Activated T-cell treated with anti-CD3 and anti-CD28 coated beads for 48 hours (primary cell): ENCODE results near the gene SPRR2E.
"Not testable (repeated sequence)": the region's sequence is repeated elsewhere in the genome, so short reads cannot be mapped to it uniquely, and the experiment has no call there.

ENCODE experiments used
- DNase-seq: peaks from one replicate; pipeline ENCODE4 v3.0.0-alpha.2; 2020; ENCODE audit warnings: low read depth

The SPRR2E gene

GRCh38 chr1:153094426-153094825 lies at the start of gene SPRR2E:
SPRR2E (minus strand) TSS chr1:153094526; CDS start chr1:153093751, 775 bp downstream.
- no peak for DNase-seq

DNA sequence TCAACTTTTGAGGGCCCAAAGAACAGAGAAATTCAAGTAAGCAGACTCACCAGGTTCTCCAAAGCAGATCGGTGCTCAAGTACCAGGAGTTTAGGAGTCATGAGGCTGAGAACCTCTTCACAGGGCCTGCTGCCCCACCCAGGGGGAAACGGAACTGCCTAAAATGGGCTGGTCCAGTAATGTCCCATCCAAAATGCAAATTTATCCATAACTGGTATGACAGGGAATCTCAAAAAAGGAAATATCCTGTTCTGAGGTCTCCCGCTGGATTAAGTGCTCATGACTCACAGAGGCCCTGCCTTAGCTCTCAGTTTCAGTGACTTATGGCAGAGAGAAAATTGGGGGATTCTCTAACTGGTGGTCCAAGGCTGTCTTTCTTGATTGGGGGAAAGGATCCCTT lies 47.1 kb upstream of the SPRR2E start:
- DNase-seq, result no peak

GRCh38 chr1:153140484-153140883 lies 46.2 kb upstream of the SPRR2E start:
- DNase-seq, result no peak

GRCh38 chr1:153133743-153134142 lies 39.4 kb upstream of the SPRR2E start:
- no peak for DNase-seq

- DNase-seq, result no peak
Observed at GRCh38 chr1:153133267-153133666, 38.9 kb upstream of the SPRR2E start.

DNA sequence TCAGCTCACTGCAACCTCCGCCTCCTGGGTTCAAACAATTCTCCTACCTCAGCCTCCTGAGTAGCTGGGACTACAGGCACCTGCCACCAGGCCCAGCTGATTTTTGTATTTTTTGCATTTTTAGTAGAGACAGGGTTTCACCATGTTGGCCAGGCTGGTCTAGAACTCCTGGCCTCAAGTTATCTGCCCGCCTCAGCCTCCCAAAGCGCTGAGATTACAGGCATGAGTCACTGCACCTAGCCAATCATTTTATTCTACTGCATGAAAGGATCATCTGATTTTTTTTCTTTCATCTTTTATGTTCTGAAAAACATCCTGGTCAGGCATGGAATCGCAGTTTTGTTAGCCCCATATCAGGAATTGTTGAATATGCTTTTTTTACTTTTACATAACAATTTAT lies 34.4 kb upstream of the SPRR2E start:
- not testable (repeated sequence) for DNase-seq

DNA sequence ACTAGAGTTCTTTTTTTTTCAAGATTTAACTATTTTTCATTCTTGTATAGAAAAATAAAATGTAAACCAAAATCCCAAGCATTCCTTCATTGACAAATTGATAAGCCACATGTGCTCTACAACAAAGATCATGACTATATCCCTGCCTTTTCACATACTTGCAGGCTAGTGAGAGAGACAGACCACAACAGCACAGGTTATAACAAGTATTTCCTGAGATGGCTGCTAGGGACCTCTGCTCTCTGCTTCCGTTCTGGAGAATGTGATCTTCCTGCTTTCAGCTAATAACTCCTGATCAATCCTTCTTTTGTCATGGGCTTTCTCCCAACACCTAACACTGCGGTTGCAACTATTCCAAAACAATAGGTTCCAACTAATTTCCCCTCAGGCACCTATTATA lies 33.0 kb upstream of the SPRR2E start:
- no peak for DNase-seq

- no peak for DNase-seq
Observed at GRCh38 chr1:153125536-153125935, 31.2 kb upstream of the SPRR2E start.

DNA sequence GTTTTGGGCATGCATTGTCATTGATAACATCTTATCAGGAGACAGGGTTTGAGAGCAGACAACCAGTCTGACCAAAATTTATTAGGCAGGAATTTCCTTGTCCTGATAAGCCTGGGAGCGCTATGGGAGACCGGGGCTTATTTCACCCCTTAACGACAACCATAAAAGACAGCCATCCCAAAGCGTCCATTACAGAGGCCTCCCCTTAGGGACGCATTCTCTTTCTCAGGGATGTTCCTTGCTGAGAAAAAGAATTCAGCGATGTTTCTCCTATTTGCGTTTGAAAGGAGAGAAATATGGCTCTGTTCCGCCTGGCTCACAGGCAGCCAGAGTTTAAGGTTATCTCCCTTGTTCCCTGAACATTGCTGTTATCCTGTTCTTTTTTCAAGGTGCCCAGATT lies 29.5 kb upstream of the SPRR2E start:
- DNase-seq, result not testable (repeated sequence)

GRCh38 chr1:153122831-153123421 lies 28.6 kb upstream of the SPRR2E start:
- DNase-seq, result no peak

GRCh38 chr1:153120945-153121344 lies 26.6 kb upstream of the SPRR2E start:
- DNase-seq, result no peak

- DNase-seq, result no peak
Observed at GRCh38 chr1:153119491-153119971, 25.2 kb upstream of the SPRR2E start.

DNA sequence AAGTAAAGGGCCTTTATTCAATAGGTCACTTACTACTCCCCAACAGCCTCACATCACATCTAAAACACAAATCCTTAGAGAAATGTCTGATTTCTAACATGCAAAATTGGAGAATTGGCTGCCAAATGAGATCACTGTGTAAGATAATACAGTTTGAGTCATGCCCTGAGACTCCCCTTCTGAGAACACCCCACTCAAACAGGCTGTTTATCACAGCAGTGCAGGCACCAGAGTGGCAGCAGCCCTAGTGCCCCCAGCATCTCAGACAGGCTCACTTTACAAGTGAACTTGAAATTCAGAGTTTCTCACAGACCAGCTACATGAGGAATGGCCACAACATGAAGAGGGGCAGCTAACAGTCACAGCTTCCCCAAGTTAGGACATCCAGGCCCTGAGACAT lies 20.9 kb upstream of the SPRR2E start:
- not testable (repeated sequence) for DNase-seq

GRCh38 chr1:153113416-153113815 lies 19.1 kb upstream of the SPRR2E start, which contains the start of gene SPRR2F:
SPRR2F (minus strand) TSS chr1:153113516; CDS start chr1:153112733, 783 bp downstream.
- no peak for DNase-seq

- DNase-seq, result not testable (repeated sequence)
Observed at GRCh38 chr1:153112454-153112853, 18.1 kb upstream of the SPRR2E start.

DNA sequence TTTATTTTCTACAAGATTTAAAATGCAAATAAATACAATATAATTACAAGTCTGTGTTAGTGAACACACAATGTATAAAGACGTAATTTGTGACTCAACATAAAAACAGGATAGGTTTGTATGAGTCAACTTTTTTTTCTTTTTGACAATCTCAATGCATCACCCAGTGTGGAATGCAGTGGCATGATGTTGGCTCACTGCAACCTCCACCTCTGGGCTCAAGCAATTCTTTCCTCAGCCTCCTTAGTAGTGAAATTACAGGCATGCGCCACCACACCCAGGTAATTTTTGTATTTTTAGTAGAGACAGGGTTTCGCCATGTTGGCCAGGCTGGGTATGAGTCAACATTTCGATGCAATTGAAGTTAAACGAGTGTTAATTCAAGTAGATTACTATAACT lies 5.9 kb upstream of the SPRR2E start:
- no peak for DNase-seq

DNA sequence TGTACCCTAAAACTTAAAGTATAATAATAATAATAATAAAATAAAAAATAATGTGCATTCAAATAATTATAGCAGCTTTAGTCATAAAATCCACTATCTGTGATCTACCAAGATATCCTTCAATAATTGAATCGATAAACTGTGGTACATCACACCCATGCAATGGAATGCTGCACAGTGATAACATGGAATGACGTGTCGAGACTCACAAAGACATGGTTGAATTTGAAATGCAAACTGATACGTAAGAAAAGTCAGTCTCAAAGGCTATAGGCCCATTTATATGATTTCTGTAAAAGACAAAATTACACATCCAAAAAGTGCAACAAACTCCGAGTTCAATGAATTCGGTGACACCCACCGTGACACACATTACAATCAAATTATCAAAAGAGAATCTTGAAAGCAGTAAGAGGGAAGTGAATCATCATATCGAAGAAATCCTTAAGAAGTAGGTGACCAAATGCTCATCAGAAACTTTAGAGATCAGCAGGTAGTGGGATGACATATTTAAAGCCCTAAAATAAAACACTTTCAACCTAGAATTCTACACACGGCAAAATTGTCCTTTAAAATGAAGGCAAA lies 5.2 kb upstream of the SPRR2E start:
- DNase-seq, result no peak

DNA sequence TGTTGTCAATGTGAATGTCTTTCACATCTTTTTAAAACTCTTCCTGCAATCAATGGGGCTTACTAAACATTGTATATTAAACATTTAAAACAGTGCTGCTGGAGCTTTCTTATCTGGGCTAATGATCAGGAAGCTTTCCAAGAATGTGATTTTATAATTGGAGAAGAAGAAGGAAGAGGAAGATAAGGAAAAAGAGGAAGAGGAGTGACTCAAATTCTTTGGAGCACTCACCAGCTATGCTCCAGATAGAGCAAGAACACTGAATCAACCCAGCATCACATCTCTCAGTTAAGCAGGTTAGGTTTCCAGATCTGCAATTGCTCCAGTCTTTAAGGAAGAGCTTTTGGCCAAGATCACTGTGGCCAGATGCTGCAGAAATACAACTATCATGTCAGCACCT lies 1.4 kb upstream of the SPRR2E start:
- no peak for DNase-seq

GRCh38 chr1:153087652-153088051 lies 6.7 kb downstream of the SPRR2E start:
- DNase-seq, result no peak

GRCh38 chr1:153081736-153082135 lies 12.6 kb downstream of the SPRR2E start:
- no peak for DNase-seq

DNA sequence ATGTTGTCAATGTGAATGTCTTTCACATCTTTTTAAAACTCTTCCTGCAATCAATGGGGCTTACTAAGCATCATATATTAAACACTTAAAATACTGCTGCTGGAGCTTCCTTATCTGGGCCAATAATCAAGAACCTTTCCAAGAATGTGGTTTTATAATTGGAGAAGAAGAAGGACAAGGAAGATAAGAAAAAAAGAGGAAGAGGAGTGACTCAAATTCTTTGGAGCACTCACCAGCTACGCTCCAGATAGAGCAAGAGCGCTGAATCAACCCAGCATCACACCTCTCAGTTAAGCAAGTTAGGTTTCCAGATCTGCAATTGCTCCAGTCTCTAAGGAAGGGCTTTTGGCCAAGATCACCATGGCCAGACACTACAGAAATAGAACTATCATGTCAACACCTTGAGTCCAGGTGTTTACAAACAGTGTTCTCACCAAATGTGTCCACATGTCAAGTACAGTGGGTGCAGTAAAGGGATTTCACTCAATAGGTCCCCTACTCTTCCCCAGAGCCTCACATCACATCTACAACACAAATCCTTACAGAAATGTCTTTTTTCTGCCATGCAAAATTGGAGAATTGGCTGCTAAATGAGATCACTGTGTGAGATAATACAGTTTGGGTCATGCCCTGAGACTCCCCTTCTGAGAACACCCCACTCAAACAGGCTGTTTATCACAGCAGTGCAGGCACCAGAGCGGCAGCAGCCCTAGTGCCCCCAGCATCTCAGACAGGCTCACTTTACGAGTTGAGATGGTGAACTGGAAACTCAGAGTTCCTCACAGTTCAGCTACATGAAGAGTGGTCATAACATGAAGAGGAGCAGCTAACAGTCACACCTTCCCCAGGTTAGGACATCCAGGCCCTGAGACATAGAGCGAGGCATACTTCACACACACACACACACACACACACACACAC lies 21.3 kb downstream of the SPRR2E start:
- no peak for DNase-seq

DNA sequence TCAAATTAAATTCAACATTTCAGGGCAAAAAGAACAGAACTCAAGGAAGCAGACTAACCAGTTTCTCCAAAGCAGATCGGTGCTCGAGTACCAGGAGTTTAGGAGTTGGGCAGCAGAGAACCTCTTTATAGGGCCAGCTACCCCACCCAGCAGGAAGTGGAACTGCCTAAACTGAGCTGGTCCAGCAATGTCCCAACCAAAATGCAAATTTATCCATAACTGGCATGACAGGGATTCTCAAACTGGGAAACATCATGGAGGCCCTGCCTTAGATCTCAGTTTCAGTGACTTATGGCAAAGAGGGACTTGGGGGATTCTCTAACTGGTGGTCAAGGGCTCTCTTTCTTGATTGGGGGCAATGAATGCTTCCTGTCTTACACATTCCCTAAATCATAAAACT lies 22.8 kb downstream of the SPRR2E start, which contains the start of gene SPRR2B:
Gene SPRR2B, minus strand, starts transcription at position 101 of the 400 bp plus-strand sequence. CDS start 772 bp downstream, outside the sequence.
- no peak for DNase-seq

DNA sequence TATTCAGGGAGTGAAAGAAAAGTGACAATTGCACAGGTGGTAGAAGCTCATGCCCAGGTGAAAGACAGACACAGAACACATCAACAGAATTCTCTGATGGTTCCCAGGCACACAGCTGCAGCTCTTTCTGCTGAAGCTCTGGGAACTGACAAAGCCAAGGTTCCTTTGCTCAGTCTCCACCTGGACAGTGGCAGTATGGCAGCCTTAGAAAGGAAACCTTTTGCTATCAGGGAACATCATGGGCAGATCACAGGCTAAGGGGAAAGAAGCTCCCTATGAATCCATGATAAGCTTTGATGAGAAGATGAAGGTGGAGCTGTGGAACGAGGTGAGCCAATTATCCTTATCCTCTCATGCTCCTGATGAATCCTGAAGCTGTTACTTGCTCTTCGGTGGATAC lies 24.1 kb downstream of the SPRR2E start:
- DNase-seq, result no peak
